ENCODE data around the gene ECSIT.
A peak's percentile ranks its signal among the peaks of the same experiment; 100 is the strongest.

ECSIT gene

DNA sequence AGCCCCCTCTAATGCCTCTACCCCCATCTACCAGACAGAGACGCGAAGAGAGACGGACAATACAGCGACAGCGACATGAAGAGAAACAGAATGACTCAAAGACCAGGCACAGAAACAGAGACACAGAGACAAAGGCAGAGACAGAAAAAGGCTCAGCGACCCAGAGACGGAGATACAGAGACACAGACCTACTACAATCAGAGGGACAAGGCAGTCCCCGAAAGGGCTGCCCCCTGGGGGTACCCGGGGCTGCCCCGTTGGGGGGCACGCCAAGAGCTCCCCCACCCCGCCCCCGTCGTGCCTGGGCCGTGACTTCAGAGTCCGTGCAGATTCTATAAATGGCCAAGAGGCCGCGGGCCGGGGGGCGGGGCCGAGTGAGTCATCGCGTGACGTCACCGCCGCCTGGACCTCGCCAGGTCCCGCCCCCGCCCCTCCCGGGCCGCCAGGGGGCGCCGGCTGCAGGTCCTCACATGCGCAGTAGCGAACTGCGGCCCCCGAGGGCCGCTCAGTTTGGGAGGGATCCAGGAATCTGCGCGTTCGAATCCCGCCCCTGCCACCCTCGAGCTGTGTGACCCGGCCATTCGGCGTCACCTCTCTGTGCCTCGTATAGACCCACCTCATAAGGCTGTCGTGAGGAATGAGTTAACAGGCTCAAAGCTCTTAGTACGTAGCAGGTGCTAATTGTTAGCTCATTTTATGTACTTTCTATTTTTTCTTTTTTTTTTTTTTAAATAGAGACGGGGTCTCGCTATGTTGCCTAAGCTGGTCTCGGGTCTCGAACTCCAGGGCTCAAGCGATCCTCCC, 7.1 kb upstream of the ECSIT start:
- H3K9ac ChIP-seq (ENCODE audit: low read length), result peak overlapping the region; percentile 91
- H2AK5ac ChIP-seq (ENCODE audit: low read length, severe bottlenecking), result peak overlapping the region; percentile 45
- peak; percentile 91 for DNase-seq
- peak overlapping the region; percentile 91 for H2BK120ac ChIP-seq (ENCODE audit: low read depth, low read length)
- no peak overlapping the region for H2BK5ac ChIP-seq (ENCODE audit: low read depth, low read length, poor library complexity, severe bottlenecking)
- H2BK15ac ChIP-seq (ENCODE audit: low read depth, poor library complexity, severe bottlenecking), result peak overlapping the region; percentile 95
- H3K4me1 ChIP-seq (ENCODE audit: control insufficient read depth, insufficient read depth, low read depth, low read length), result peaks cover 38% of the 10 kb centered on the region
- H3K14ac ChIP-seq (ENCODE audit: low read length in 2 of 2), result no peak overlapping the region
- peak overlapping the region; percentile 57 for H3K4me2 ChIP-seq (ENCODE audit: low read length, poor library complexity, severe bottlenecking)
- H3K79me1 ChIP-seq (replicated peaks; ENCODE audit: low read length, poor library complexity, severe bottlenecking), result peaks cover 4% of the 10 kb centered on the region
- WGBS, result 10% methylated on average over 53 of the region's 54 CpGs
- H4K8ac ChIP-seq (ENCODE audit: low read length), result peak overlapping the region; percentile 97
- H2BK12ac ChIP-seq (ENCODE audit: low read length in 2 of 2), result peak overlapping the region; percentile 70 to 87
- H3K27ac ChIP-seq (ENCODE audit: low read length, poor library complexity, severe bottlenecking), result peak overlapping the region; percentile 42
- peak overlapping the region in 1 of 2 experiments; percentile 74 for H3K4me3 ChIP-seq (ENCODE audit: insufficient read depth in 1 of 2, low read depth in 1 of 2, low read length in 2 of 2)
- H3K23ac ChIP-seq (ENCODE audit: low read length in 2 of 2), result no peak overlapping the region
- H4K91ac ChIP-seq (ENCODE audit: low read length), result peak overlapping the region; percentile 92
- peak overlapping the region; percentile 60 for H2AFZ ChIP-seq (ENCODE audit: low read depth, low read length)
- H3K4ac ChIP-seq (ENCODE audit: low read depth in 1 of 2, low read length in 2 of 2), result peak overlapping the region; percentile 81
- H3K36me3 ChIP-seq (ENCODE audit: control insufficient read depth in 1 of 2, insufficient read depth in 2 of 2, low read depth in 1 of 2, low read length in 2 of 2), result no peaks in the 10 kb centered on the region
- no peaks in the 10 kb centered on the region for H3K9me3 ChIP-seq (ENCODE audit: control insufficient read depth, low read length)
- peaks cover 0 to 8% of the 10 kb centered on the region in 2 experiments for H3K27me3 ChIP-seq (ENCODE audit: control insufficient read depth in 1 of 2, insufficient read depth in 1 of 2, low read length in 2 of 2)
- H3K18ac ChIP-seq (ENCODE audit: low read depth in 1 of 2, low read length in 2 of 2), result peak overlapping the region; percentile 72 to 92

DNA sequence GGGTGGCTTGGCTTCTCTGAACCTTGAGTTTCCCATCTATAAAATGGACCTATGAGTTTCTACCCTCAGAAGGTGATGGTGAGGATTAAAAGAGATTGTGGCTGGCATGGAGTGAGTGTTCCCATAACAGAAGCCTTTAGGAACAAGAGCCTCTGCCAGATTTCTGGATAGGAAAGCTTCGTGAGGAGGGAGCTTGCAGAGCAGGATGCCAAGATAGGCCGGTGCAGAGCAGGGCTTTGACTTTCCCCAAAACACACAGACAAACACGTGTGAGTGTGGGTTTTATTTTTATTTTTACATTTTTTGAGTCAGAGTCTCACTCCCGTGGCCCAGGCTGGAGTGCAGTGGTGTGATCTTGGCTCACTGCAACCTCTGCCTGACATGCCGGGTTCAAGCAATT, 6.0 kb upstream of the ECSIT start:
- Histone ChIP-seq H3K27me3 (ENCODE audit: control insufficient read depth in 1 of 2, insufficient read depth in 1 of 2, low read length in 2 of 2) (peaks cover 0 to 8% of the 10 kb centered on the region in 2 experiments), H2BK12ac (ENCODE audit: low read length in 2 of 2) (no peak overlapping the region), H2AK5ac (ENCODE audit: low read length, severe bottlenecking) (no peak overlapping the region), H3K36me3 (ENCODE audit: control insufficient read depth in 1 of 2, insufficient read depth in 2 of 2, low read depth in 1 of 2, low read length in 2 of 2) (no peaks in the 10 kb centered on the region), H4K91ac (ENCODE audit: low read length) (no peak overlapping the region), H3K4me3 (ENCODE audit: insufficient read depth in 1 of 2, low read depth in 1 of 2, low read length in 2 of 2) (no peak overlapping the region), H3K4ac (ENCODE audit: low read depth in 1 of 2, low read length in 2 of 2) (no peak overlapping the region), H2AFZ (ENCODE audit: low read depth, low read length) (no peak overlapping the region), H3K9ac (ENCODE audit: low read length) (peak overlapping the region; percentile 15), H2BK120ac (ENCODE audit: low read depth, low read length) (no peak overlapping the region), H4K8ac (ENCODE audit: low read length) (no peak overlapping the region), H3K14ac (ENCODE audit: low read length in 2 of 2) (no peak overlapping the region), H2BK5ac (ENCODE audit: low read depth, low read length, poor library complexity, severe bottlenecking) (no peak overlapping the region), H3K18ac (ENCODE audit: low read depth in 1 of 2, low read length in 2 of 2) (no peak overlapping the region), H2BK15ac (ENCODE audit: low read depth, poor library complexity, severe bottlenecking) (no peak overlapping the region), H3K9me3 (ENCODE audit: control insufficient read depth, low read length) (no peaks in the 10 kb centered on the region), H3K4me1 (ENCODE audit: control insufficient read depth, insufficient read depth, low read depth, low read length) (peaks cover 27% of the 10 kb centered on the region), H3K23ac (ENCODE audit: low read length in 2 of 2) (no peak overlapping the region), H3K27ac (ENCODE audit: low read length, poor library complexity, severe bottlenecking) (no peak overlapping the region), H3K4me2 (ENCODE audit: low read length, poor library complexity, severe bottlenecking) (no peak overlapping the region), H3K79me1 (replicated peaks; ENCODE audit: low read length, poor library complexity, severe bottlenecking) (peaks cover 4% of the 10 kb centered on the region)
- 90% methylated on average over 4 of the region's 5 CpGs for WGBS
- DNase-seq, result no peak

DNA sequence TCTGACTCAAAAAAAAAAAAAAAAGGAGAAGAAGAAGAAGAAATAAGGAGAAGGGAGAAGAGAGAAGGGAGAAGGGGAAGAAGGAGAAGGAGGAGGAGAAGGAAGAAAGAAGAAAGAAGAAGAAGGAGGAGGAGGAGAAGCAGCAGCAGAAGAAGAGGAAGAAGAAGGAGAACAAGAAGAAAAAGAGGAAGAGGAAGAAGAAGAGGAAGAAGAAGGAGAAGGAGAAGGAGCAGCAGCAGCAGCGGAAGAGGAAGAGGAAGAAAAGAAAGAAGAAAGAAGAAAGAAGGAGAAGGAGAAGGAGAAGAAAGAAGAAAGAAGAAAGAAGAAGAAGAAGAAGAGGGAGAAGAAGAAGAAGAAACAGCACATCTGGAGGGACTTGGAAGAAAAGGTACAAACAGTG, 5.6 kb upstream of the ECSIT start:
- H3K79me1 ChIP-seq (replicated peaks; ENCODE audit: low read length, poor library complexity, severe bottlenecking), result peaks cover 4% of the 10 kb centered on the region
- H3K18ac ChIP-seq (ENCODE audit: low read depth in 1 of 2, low read length in 2 of 2), result no peak overlapping the region
- no peak overlapping the region for H2BK120ac ChIP-seq (ENCODE audit: low read depth, low read length)
- H3K4me3 ChIP-seq (ENCODE audit: insufficient read depth in 1 of 2, low read depth in 1 of 2, low read length in 2 of 2), result no peak overlapping the region
- H2AK5ac ChIP-seq (ENCODE audit: low read length, severe bottlenecking), result no peak overlapping the region
- H3K27ac ChIP-seq (ENCODE audit: low read length, poor library complexity, severe bottlenecking), result no peak overlapping the region
- no peaks in the 10 kb centered on the region for H3K9me3 ChIP-seq (ENCODE audit: control insufficient read depth, low read length)
- no peak overlapping the region for H3K4me2 ChIP-seq (ENCODE audit: low read length, poor library complexity, severe bottlenecking)
- WGBS, result 100% methylated on average over 1 of the region's 1 CpG
- H2BK12ac ChIP-seq (ENCODE audit: low read length in 2 of 2), result no peak overlapping the region
- no peak overlapping the region for H2BK15ac ChIP-seq (ENCODE audit: low read depth, poor library complexity, severe bottlenecking)
- no peak overlapping the region for H3K14ac ChIP-seq (ENCODE audit: low read length in 2 of 2)
- H3K23ac ChIP-seq (ENCODE audit: low read length in 2 of 2), result no peak overlapping the region
- no peaks in the 10 kb centered on the region for H3K36me3 ChIP-seq (ENCODE audit: control insufficient read depth in 1 of 2, insufficient read depth in 2 of 2, low read depth in 1 of 2, low read length in 2 of 2)
- H3K4me1 ChIP-seq (ENCODE audit: control insufficient read depth, insufficient read depth, low read depth, low read length), result peaks cover 23% of the 10 kb centered on the region
- DNase-seq, result no peak
- no peak overlapping the region for H3K9ac ChIP-seq (ENCODE audit: low read length)
- H4K91ac ChIP-seq (ENCODE audit: low read length), result no peak overlapping the region
- H2AFZ ChIP-seq (ENCODE audit: low read depth, low read length), result no peak overlapping the region
- no peak overlapping the region for H4K8ac ChIP-seq (ENCODE audit: low read length)
- no peak overlapping the region for H2BK5ac ChIP-seq (ENCODE audit: low read depth, low read length, poor library complexity, severe bottlenecking)
- H3K27me3 ChIP-seq (ENCODE audit: control insufficient read depth in 1 of 2, insufficient read depth in 1 of 2, low read length in 2 of 2), result peaks cover 0 to 8% of the 10 kb centered on the region in 2 experiments
- H3K4ac ChIP-seq (ENCODE audit: low read depth in 1 of 2, low read length in 2 of 2), result no peak overlapping the region

- Histone ChIP-seq H3K23ac (ENCODE audit: low read length in 2 of 2) (peak overlapping the region in 1 of 2 experiments; percentile 84), H3K18ac (ENCODE audit: low read depth in 1 of 2, low read length in 2 of 2) (no peak overlapping the region), H3K36me3 (ENCODE audit: control insufficient read depth in 1 of 2, insufficient read depth in 2 of 2, low read depth in 1 of 2, low read length in 2 of 2) (no peaks in the 10 kb centered on the region), H3K27me3 (ENCODE audit: control insufficient read depth in 1 of 2, insufficient read depth in 1 of 2, low read length in 2 of 2) (no peaks in the 10 kb centered on the region), H2BK15ac (ENCODE audit: low read depth, poor library complexity, severe bottlenecking) (peak overlapping the region; percentile 44), H3K27ac (ENCODE audit: low read length, poor library complexity, severe bottlenecking) (no peak overlapping the region), H2BK5ac (ENCODE audit: low read depth, low read length, poor library complexity, severe bottlenecking) (no peak overlapping the region), H3K14ac (ENCODE audit: low read length in 2 of 2) (no peak overlapping the region), H2BK12ac (ENCODE audit: low read length in 2 of 2) (no peak overlapping the region), H3K4me3 (ENCODE audit: insufficient read depth in 1 of 2, low read depth in 1 of 2, low read length in 2 of 2) (no peak overlapping the region), H2BK120ac (ENCODE audit: low read depth, low read length) (no peak overlapping the region), H4K8ac (ENCODE audit: low read length) (peak overlapping the region; percentile 19), H2AFZ (ENCODE audit: low read depth, low read length) (no peak overlapping the region), H3K79me1 (replicated peaks; ENCODE audit: low read length, poor library complexity, severe bottlenecking) (peaks cover 20% of the 10 kb centered on the region), H3K4me2 (ENCODE audit: low read length, poor library complexity, severe bottlenecking) (no peak overlapping the region), H4K91ac (ENCODE audit: low read length) (no peak overlapping the region), H3K9ac (ENCODE audit: low read length) (no peak overlapping the region), H3K4me1 (ENCODE audit: control insufficient read depth, insufficient read depth, low read depth, low read length) (peaks cover 10% of the 10 kb centered on the region), H3K9me3 (ENCODE audit: control insufficient read depth, low read length) (no peaks in the 10 kb centered on the region), H2AK5ac (ENCODE audit: low read length, severe bottlenecking) (no peak overlapping the region), H3K4ac (ENCODE audit: low read depth in 1 of 2, low read length in 2 of 2) (no peak overlapping the region)
- DNase-seq, result peak; percentile 58
- WGBS, result 59% methylated on average over 8 of the region's 9 CpGs
Measured at GRCh38 chr19:11530432-11530831, 1.5 kb upstream of the ECSIT start.

Data from mesenchymal stem cell (in vitro differentiated cells and primary cell).